ACHN (cell line): ENCODE data around the gene RTN4RL1.
A peak's percentile ranks its signal among the peaks of the same experiment; 100 is the strongest.

Experiments used
- DNase-seq: peaks from one replicate; pipeline ENCODE4 v3.0.0-alpha.2; 2015
- in situ Hi-C: cut with HindIII; loops from 2 replicates; pipeline ENCODE4 v1.10.0; 2017; ENCODE audit warnings: low sequenced_read_pairs, low pct_ligation_motif_present, low pct_unique_long_range_greater_than_20kb

The RTN4RL1 gene

DNA sequence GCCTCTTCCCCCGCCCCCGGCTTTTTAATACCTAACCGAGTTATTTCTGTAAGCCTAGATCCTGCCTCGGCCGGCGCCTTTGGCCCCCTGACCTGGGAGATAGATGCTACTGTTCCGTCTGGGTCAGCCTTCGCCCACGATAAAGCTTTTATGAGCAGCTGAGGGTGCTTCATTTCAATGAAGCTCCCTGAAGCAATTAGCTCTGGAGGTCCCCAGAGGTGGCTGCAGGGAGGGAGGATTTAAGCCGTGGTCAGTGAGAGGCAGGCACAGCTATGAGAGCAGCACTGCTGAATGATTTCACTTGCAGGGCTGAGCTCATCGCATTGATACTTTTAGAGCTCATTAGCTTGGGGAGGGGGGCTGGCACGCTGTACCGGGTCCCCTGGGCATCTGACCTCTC is 105.9 kb downstream of the RTN4RL1 start:
- DNase-seq = no peak
- in situ Hi-C loops = no loop called here

- in situ Hi-C loops = no loop called here
These were observed 106.6 kb downstream of the RTN4RL1 start for GRCh38 chr17:1918346-1919162.

GRCh38 chr17:1916963-1917715 is 108.0 kb downstream of the RTN4RL1 start:
- DNase-seq = no peak
- in situ Hi-C loops = no loop called here

More at GRCh38 chr17:1918346-1919162, 106.6 kb downstream of the RTN4RL1 start:
- DNase-seq = no peak

GRCh38 chr17:1916316-1916715 is 108.8 kb downstream of the RTN4RL1 start:
- in situ Hi-C loops = no loop called here
- DNase-seq = no peak

GRCh38 chr17:1915889-1916288 is 109.2 kb downstream of the RTN4RL1 start:
- no peak for DNase-seq
- in situ Hi-C loops = no loop called here

- in situ Hi-C loops = no loop called here
- no peak for DNase-seq
These were observed 110.5 kb downstream of the RTN4RL1 start for GRCh38 chr17:1914661-1915083.

DNA sequence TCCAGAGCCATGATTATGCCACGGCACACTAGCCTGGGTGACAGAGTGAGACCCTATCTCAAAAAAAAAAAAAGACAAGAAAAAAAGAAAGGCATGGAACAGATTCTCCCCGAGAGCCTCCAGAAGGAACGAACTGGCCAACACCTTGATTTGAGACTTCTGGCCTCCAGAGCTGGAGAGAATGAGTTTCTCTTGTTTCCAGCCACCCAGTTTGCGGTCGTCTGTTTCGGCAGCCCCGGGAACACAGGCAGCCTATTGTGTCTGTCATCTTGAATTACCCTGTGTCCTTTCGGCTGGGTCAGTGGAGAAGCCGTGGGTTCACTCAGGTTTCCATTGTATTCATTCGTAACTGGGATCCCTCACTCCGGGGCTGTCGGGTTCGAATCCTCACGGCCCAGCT is 111.4 kb downstream of the RTN4RL1 start:
- in situ Hi-C loops = no loop called here
- DNase-seq = no peak

DNA sequence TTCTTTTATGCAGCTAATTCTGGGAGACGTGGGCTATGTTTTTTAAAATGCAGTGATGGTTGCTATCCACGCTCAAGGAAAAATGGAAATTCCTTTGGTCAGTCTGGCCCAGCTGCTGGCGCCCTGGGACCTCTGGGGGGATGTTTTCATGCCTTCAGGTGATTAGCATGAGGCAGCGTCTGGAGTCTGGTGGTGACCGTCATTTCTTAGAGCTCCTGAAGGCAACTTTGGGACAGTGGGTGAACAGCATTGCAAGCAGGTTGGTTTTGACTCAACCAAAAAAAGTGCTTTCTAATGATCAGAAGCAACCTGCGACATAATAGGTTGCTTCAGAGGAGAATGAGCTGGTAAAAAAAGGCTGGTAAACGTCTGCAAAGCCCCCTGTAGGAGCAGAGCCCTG is 113.0 kb downstream of the RTN4RL1 start:
- in situ Hi-C loops = no loop called here

GRCh38 chr17:1909985-1910384 is 115.1 kb downstream of the RTN4RL1 start:
- DNase-seq = no peak
- in situ Hi-C loops = no loop called here

More for the DNA sequence above, 113.0 kb downstream of the RTN4RL1 start:
- DNase-seq = no peak

GRCh38 chr17:1908699-1909309 is 116.3 kb downstream of the RTN4RL1 start:
- peak; percentile 82 for DNase-seq
- in situ Hi-C loops = no loop called here

DNA sequence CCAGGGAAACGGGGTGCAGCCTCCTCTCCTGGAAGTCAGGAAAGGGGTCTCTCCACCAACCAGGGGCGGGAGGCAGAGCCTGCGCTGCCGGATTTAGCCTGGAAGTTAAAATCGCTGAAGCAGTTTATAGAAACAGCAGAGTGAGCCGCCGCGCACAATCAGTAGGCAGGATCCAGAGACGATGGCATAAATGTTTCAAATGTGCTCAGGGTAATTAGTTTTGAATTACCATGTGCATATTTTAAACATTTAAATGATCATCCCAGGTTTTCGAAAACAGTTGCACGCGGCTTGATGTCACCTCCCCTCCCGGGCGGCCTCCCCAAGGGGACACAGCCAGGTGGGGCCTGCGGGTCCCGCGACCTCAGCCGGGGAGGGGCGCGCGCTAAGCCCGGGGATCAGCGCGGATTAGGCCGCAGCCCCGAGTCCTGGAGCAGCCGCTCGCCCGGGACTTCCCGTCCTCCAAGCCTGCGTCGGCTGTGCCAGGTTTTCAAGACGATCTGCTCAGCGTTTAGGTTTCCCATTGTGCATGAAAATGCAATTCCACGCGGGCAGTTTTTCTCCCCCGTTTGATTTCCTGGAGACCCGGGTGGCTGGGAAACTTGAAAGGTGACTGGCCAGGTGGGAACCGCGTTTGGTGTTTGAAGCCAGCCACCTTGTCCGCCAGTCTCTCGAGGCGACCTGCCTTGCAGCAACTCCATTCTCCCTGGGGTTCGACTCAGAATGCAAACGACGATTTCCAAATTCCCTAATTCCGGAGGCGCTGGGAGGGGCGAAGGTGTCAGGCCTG is 117.0 kb downstream of the RTN4RL1 start:
- in situ Hi-C loops = no loop called here
- DNase-seq = peak; percentile 18

DNA sequence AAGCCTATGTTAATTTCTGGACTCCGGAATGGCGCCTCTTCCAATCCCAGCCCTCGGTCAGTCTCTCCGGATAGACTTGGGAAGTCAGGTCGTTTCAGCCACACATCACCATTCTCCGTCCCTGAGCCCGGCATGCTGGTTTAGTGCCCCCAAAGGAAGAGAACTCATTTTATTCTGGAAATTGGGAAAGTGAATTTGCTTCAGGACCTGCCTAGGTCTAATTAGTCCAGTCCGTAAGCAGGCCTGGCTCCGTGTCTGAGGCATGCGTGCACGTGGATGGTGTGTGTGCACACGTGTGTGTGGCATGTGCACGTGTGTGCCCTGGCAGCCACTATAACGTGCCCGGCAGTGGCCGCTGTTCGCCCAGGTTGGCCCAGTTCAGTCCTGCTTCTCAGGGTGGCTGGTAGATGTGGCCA is 117.9 kb downstream of the RTN4RL1 start:
- in situ Hi-C loops = no loop called here

GRCh38 chr17:1906662-1907101 is 118.5 kb downstream of the RTN4RL1 start:
- no peak for DNase-seq
- in situ Hi-C loops = no loop called here

More for the DNA sequence above, 117.9 kb downstream of the RTN4RL1 start:
- no peak for DNase-seq

- no peak for DNase-seq
- in situ Hi-C loops = no loop called here
These were observed 119.8 kb downstream of the RTN4RL1 start for GRCh38 chr17:1905190-1905913.

- no peak for DNase-seq
- in situ Hi-C loops = no loop called here
These were observed 120.6 kb downstream of the RTN4RL1 start for GRCh38 chr17:1904273-1905182.

GRCh38 chr17:1899403-1900000 is 125.6 kb downstream of the RTN4RL1 start:
- peak; percentile 13 for DNase-seq
- in situ Hi-C loops = loop anchor here (25.0 kb wide), 1 partner anchor 138 kb away; the partner anchor contains the start of genes DPH1, OVCA2 and RTN4RL1
